Measurements from ENCODE around the gene AP4E1. TPM values are rescaled to one million over a fixed set of nuclear protein-coding genes. Genes with fewer than 3 reads are reported as not detected.
A peak's percentile ranks its signal among the peaks of the same experiment; 100 is the strongest.

Gene AP4E1
- total RNA-seq (10 to 100 TPM in 3 of 7 donors, 1 to 10 TPM in 4; 3.7 to 12.7 (median 8.6) TPM), polyA plus RNA-seq (1 to 10 TPM; 3.1 to 4.7 TPM)
- long read RNA-seq, donor 1, partial matches to known transcripts: 2 of 4 reads
- long read RNA-seq, donor 1, other reads (novel, unspliced or antisense): 2 of 4 reads
- long read RNA-seq, donor 2, partial matches to known transcripts: 0 of 1 reads
- long read RNA-seq, donor 2, other reads (novel, unspliced or antisense): 0 of 1 reads
- long read RNA-seq, donor 3, full-length matches to known transcripts: 1 of 3 reads
- long read RNA-seq, donor 3, partial matches to known transcripts: 0 of 3 reads
- long read RNA-seq, donor 3, other reads (novel, unspliced or antisense): 2 of 3 reads

GRCh38 chr15:50908209-50909009 lies at the start of gene AP4E1:
Gene AP4E1 (plus strand): TSS chr15:50908683. CDS start chr15:50908779, 96 bp downstream.
- WGBS, 3 donors: 0% methylated on average over 81 to 100 of the region's 100 CpGs
- Histone ChIP-seq H3K9me3 (no peaks in the 10 kb centered on the region), H3K36me3 (no peaks in the 10 kb centered on the region), H3K4me3 (peak within 1 kb of the TSS; percentile 73), H3K27me3 (no peaks in the 10 kb centered on the region), H3K27ac (peak within 1 kb of the TSS; percentile 77 to 86), H3K4me1 (ENCODE audit: insufficient read depth) (peaks cover 7% of the 10 kb centered on the region)
- TF ChIP-seq EP300 (IDR thresholded peaks at IDR 0.05) (no peak), CTCF (IDR thresholded peaks at IDR 0.05) (peak; percentile 96 to 98 (median 97)), POLR2A (IDR thresholded peaks at IDR 0.05) (peak; percentile 62)
- intact Hi-C loops (cut with DNase I): loop anchor here in 2 of 4 donors (5.0 to 10.0 kb wide), 2 partner anchors 224 to 231 kb away; partner anchors contain the start of gene TRPM7 (in 1 of the 2)
- DNase-seq: peak; percentile 88 to 95 (median 93)

GRCh38 chr15:50860824-50861223 lies 47.7 kb upstream of the AP4E1 start:
- WGBS, 3 donors: 78 to 82% (median 81%) methylated on average over 5 of the region's 5 CpGs
- H3K27me3 ChIP-seq: no peaks in the 10 kb centered on the region
- DNase-seq: no peak
- H3K36me3 ChIP-seq: no peaks in the 10 kb centered on the region
- no peak overlapping the region for H3K27ac ChIP-seq
- no peaks in the 10 kb centered on the region for H3K4me1 ChIP-seq (ENCODE audit: insufficient read depth)
- TF ChIP-seq EP300 (IDR thresholded peaks at IDR 0.05): no peak
- TF ChIP-seq CTCF (IDR thresholded peaks at IDR 0.05): no peak
- no peak for TF ChIP-seq POLR2A (IDR thresholded peaks at IDR 0.05)
- no peaks in the 10 kb centered on the region for H3K9me3 ChIP-seq
- intact Hi-C loops (cut with DNase I): no loop called here
- no peak overlapping the region for H3K4me3 ChIP-seq

- Histone ChIP-seq H3K27ac (no peak overlapping the region), H3K4me3 (no peak overlapping the region), H3K4me1 (ENCODE audit: insufficient read depth) (no peaks in the 10 kb centered on the region), H3K9me3 (no peaks in the 10 kb centered on the region), H3K27me3 (no peaks in the 10 kb centered on the region), H3K36me3 (no peaks in the 10 kb centered on the region)
- intact Hi-C loops (cut with DNase I): no loop called here
- no peak for DNase-seq
- TF ChIP-seq POLR2A (IDR thresholded peaks at IDR 0.05): no peak
- no peak for TF ChIP-seq CTCF (IDR thresholded peaks at IDR 0.05)
- no peak for TF ChIP-seq EP300 (IDR thresholded peaks at IDR 0.05)
Measured at GRCh38 chr15:50862553-50862952, 45.9 kb upstream of the AP4E1 start.

- Histone ChIP-seq H3K4me1 (ENCODE audit: insufficient read depth) (no peaks in the 10 kb centered on the region), H3K27ac (no peak overlapping the region), H3K9me3 (no peaks in the 10 kb centered on the region), H3K27me3 (no peaks in the 10 kb centered on the region), H3K4me3 (no peak overlapping the region), H3K36me3 (no peaks in the 10 kb centered on the region)
- DNase-seq: no peak
- WGBS, 3 donors: 95 to 99% (median 97%) methylated on average over 1 of the region's 1 CpG
- TF ChIP-seq CTCF (IDR thresholded peaks at IDR 0.05) (no peak), POLR2A (IDR thresholded peaks at IDR 0.05) (no peak), EP300 (IDR thresholded peaks at IDR 0.05) (no peak)
- intact Hi-C loops (cut with DNase I): no loop called here
Measured at GRCh38 chr15:50864873-50865272, 43.6 kb upstream of the AP4E1 start.
